ENCODE results near the gene PASD1.

PASD1 gene

DNA sequence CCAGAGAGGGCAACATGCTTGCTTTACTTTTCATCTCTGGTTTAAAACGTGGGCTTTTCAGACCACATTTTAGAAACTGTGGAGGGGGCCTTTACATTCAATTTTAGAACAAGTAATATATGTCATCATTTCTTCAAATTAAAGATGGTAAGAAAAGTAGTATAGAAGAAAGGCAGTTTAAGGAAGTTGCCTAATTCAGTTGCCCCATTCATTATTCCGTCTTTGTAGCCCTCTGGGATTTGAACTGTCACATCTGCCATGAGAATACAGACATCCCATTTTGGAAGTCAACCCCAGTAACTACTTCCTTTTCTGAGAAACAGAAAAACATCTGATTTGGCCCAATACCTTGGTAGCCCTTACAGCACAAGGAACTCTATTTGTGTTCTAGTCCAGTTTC is 61.2 kb downstream of the PASD1 start:
- TF ChIP-seq, protein P1, sequence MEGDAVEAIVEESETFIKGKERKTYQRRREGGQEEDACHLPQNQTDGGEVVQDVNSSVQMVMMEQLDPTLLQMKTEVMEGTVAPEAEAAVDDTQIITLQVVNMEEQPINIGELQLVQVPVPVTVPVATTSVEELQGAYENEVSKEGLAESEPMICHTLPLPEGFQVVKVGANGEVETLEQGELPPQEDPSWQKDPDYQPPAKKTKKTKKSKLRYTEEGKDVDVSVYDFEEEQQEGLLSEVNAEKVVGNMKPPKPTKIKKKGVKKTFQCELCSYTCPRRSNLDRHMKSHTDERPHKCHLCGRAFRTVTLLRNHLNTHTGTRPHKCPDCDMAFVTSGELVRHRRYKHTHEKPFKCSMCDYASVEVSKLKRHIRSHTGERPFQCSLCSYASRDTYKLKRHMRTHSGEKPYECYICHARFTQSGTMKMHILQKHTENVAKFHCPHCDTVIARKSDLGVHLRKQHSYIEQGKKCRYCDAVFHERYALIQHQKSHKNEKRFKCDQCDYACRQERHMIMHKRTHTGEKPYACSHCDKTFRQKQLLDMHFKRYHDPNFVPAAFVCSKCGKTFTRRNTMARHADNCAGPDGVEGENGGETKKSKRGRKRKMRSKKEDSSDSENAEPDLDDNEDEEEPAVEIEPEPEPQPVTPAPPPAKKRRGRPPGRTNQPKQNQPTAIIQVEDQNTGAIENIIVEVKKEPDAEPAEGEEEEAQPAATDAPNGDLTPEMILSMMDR (IDR thresholded peaks at IDR 0.05; ENCODE audit: insufficient read depth, low read length, missing control alignments) = no peak
- no peak for DNase-seq (ENCODE audit: low read depth, low spot score)
- POLR2A ChIA-PET = no interaction called here
- CTCF ChIA-PET = no interaction called here
- no peak overlapping the region for H3K4me3 ChIP-seq (ENCODE audit: low read depth, low read length)

DNA sequence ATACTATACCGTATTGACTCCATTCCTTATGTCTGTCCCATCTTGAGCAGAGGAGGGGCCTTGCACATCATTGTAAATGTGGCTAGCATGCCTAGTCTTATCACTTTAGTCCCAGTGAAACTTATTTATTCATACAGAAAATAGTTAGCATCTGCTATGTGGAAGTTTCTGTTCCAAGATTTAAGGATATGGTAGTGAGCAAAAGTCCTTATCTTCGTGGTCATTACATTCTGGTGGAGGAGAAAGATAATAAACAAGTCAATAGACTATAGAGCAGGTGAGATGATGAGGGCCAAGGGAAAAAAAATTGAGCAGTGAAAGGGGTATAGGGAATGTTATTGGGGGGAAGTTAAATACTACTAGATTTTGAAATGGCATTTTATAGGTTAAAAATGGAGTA is 68.3 kb downstream of the PASD1 start:
- ChIA-PET CTCF (no interaction called here), POLR2A (no interaction called here)
- TF ChIP-seq, protein P1 (IDR thresholded peaks at IDR 0.05; ENCODE audit: insufficient read depth, low read length, missing control alignments) = no peak
- DNase-seq (ENCODE audit: low read depth, low spot score) = no peak
- no peak overlapping the region for H3K4me3 ChIP-seq (ENCODE audit: low read depth, low read length)

DNA sequence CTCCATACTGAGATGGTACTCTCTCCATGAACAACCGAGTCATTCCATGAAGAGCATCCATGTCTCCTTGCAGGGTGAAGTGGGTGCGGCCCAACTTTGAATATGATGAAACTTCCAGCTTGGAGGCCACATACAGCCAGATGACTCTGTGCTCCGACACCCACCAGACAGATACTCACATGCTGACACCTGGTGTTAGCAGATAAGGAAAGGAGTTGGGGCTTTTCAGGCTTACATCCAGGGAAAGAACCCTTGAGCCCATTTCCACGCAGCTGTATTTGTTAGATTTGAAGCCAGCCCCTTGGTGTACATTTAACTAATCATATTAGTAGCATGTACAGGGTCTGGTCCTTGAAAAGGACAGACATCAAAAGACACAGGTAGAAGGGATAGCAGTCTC is 69.7 kb downstream of the PASD1 start:
- ChIA-PET CTCF (no interaction called here), POLR2A (no interaction called here)
- no peak for DNase-seq (ENCODE audit: low read depth, low spot score)
- TF ChIP-seq, protein P1 (IDR thresholded peaks at IDR 0.05; ENCODE audit: insufficient read depth, low read length, missing control alignments) = no peak
- H3K4me3 ChIP-seq (ENCODE audit: low read depth, low read length) = no peak overlapping the region

DNA sequence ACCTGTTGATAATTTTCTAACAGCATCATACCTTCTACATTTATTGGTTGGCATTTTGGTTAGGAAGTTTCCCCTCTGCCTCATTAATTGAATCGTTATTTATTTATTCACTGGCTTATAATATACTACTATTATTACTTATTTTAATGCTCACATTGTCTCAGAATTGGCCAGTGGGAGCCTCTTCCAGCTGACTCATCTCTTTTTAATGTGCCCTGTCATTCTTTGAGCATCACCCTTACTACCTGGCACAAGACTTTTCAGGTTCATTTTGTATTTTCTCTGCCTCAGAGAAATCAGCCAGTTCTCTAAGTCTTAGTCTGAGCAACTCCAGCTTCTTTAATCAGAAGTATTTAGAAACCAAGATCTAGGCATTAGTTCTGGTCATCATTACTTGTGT is 71.5 kb downstream of the PASD1 start:
- POLR2A ChIA-PET = no interaction called here
- DNase-seq (ENCODE audit: low read depth, low spot score) = no peak
- H3K4me3 ChIP-seq (ENCODE audit: low read depth, low read length) = no peak overlapping the region
- CTCF ChIA-PET = no interaction called here
- TF ChIP-seq, protein P1 (IDR thresholded peaks at IDR 0.05; ENCODE audit: insufficient read depth, low read length, missing control alignments) = no peak

DNA sequence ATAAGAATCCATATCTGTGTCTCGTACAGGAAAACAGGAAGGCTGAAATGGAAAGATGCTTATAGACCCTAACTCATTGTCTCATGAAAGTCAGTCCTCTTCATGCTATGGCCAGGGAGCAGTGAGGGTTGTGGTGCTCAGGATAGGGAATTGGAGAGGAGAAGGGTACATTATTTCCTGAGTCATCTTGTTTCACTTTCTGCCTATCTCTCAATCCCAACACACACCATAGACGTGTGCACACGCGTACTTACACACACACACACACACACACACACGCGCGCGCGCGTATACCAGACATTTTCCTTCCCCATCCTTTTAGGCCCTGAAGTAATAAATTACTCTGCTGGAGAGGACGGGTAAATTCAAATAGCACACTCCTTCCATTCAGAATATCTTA is 78.1 kb downstream of the PASD1 start:
- CTCF ChIA-PET = no interaction called here
- POLR2A ChIA-PET = no interaction called here
- TF ChIP-seq, protein P1 (IDR thresholded peaks at IDR 0.05; ENCODE audit: insufficient read depth, low read length, missing control alignments) = no peak
- DNase-seq (ENCODE audit: low read depth, low spot score) = no peak
- H3K4me3 ChIP-seq (ENCODE audit: low read depth, low read length) = no peak overlapping the region

DNA sequence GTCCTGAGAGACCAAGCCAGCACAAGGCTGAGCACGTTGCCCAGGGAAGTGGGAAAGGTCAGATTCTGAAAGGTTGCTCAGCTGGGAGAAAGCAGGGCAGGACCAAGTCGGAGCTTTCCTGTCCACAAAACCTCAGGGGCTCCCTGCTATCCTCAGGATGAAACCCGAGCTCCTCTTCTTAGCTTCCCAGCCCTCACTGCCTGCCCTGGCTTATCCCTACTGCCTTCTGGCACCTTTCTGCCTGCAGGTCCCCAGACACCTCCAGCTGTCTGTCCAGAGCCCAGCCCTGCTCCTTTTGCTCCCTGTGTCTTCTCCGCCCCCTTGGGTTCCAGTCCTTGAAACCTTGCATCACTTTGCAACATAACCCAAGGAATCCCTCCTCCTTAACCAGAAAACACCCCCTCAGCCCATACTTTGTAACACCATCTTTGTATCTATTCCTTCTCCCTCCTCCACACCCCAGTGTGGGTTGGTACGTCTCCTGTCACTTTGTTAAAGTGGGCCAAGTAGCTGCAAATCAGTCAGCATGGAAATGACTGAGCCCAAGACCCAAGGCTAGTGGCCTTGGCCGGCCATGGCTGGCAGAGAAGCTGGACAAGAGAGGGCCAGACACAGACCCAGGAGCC is 111.8 kb downstream of the PASD1 start:
- DNase-seq (ENCODE audit: low read depth, low spot score) = no peak
- POLR2A ChIA-PET = no interaction called here
- H3K4me3 ChIP-seq (ENCODE audit: low read depth, low read length) = no peak overlapping the region
- CTCF ChIA-PET = no interaction called here
- TF ChIP-seq, protein P1 (IDR thresholded peaks at IDR 0.05; ENCODE audit: insufficient read depth, low read length, missing control alignments) = no peak

Data from AG04449 (cell line).